NCI-H1105 (cell line): ENCODE results near the gene ICAM5.
"Not testable (repeated sequence)": the region's sequence is repeated elsewhere in the genome, so short reads cannot be mapped to it uniquely, and the experiment has no call there.

ENCODE experiments used
- DNase-seq: peaks from one replicate; lab custom pipeline; 2025; lab: John Stamatoyannopoulos, UW

Gene ICAM5

DNA sequence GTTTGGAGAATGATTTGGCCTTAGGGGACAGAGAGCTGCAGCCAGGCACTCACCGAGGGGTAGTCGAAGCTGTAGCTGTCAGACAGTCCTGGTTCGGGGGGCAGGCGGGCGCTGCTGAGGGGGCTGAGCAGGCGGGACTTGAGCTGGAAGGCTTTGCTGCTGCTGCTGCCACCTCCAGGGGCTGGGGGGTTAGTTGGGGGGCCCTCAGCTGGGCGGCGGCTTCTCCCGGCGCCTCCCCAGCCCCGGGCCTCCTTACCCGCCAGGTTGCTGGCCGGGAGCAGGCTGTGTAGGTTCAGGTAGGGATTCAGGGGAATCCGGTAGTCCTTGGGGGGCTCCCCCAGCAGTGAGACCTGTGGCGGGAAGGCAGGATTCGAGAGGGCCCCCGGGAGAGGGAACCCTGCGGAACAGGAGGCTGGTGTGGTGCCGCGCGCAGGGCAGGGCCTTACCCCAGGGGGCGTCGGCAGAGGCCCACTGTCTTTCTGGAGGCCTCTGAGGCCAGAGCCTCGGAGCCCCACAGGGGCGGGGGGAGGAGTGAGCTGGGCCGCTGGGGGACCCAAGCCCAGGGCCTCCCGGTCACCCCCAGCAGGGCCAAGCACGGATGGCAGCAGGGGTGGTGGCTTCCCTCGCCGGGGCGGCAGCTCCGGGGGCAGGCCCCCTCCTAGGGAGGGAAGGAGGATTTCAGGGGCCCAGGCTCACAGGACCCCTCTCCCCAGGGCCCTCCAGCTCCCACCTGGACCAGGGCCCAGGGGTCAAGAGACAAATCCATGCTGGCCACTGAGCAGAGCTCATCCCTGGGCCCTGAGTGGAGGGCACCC lies 31.1 kb downstream of the ICAM5 start:
- no peak for DNase-seq

DNA sequence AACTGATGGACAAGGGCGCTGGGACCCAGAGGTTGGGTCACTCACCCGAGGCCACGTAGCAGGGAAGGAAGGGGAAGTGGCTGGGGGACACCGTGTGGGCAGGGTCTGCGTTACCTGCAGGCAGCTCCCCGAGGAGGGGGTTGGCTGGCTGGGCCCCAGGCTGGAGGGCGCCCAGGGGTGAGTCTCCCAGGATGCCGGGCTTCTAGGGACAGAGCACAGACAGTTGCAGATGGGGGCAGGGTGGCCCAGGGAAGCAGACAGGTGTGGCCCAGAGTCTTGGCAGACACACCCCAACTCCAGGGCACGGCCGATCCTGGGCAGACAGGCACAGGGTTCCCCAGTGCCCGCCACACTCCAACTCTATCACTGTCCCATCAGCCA lies 31.7 kb downstream of the ICAM5 start:
- no peak for DNase-seq

DNA sequence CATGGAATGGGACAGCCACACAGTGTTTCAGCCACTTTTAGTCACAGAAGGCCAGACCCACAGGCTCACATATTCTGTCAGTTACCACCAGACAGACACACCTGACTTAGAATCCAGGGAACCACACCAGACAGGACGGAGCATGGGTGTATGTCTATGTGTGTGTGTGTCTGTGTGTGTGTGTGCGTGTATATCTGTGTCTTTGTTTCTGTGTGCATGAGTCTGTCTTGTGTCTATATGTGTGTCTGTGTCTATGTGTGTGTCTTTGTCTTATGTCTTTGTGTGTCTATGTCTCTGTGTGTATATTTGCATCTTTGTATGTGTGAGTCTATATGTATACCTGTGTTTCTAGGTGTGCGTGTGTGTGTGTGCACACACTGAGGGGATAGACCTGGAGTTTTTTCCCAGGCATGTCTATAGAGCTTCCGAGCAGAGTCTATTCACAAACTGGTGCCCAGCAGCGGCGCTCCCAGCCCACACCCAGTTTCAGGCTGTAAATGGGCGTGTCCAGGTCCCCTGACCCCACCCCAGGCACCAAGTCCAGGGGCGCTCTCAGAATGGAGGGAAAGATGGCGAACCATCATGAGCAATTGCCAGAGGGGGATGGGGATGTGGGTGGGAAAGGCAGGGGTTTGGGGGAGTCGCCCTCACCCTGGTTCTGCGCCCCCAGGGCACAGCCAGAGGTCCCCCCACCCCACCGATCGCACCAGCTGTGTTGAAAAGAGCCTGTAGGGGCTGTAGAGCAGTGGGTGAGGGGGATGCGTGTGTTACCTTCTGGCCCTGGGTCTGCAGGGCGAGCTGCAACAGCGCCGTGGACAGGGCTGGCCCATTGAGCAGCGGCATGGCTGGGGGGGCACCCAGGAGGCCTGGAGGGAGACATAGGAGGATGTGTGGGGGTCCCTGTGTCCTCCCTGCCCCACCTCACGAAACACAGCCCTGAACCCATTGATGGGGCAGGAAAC lies 32.4 kb downstream of the ICAM5 start:
- DNase-seq = no peak

DNA sequence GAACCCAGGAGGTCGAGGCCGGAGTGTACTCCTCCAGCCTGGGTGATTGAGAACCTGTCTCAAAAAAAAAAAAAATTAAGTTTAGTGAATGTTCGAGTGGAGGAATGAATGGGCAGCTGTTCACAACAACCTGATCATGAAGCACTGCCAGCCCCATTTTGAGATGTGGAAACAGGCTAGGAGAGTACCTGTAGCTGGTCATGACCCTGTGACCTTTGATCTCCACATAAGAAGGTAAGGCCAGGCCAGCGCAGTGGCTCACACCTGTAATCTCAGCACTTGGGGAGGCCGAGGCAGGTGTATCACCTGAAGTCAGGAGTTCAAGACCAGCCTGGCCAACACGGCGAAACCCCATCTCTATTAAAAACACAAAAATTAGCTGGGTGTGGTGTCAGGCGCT lies 36.0 kb downstream of the ICAM5 start:
- no peak for DNase-seq

DNA sequence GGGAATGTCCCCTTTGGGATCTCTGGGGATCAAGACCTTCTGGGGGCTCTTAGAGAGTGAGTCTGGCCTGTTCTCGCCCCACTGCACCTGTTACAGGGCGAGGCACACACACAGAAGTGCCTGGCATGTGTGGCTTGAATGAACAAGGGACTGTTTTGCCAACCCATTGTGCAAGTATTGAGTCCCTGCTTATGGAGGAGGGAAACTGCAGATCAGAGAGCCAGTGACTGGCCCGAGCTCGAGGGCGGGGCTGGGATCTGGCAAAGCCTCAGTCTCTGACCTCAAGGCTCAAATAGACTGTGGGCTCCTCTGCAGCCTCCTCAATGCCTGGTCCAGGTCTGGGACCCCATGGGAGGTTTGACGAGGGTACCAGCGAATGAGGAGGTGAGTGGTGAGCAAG lies 38.0 kb downstream of the ICAM5 start:
- no peak for DNase-seq

DNA sequence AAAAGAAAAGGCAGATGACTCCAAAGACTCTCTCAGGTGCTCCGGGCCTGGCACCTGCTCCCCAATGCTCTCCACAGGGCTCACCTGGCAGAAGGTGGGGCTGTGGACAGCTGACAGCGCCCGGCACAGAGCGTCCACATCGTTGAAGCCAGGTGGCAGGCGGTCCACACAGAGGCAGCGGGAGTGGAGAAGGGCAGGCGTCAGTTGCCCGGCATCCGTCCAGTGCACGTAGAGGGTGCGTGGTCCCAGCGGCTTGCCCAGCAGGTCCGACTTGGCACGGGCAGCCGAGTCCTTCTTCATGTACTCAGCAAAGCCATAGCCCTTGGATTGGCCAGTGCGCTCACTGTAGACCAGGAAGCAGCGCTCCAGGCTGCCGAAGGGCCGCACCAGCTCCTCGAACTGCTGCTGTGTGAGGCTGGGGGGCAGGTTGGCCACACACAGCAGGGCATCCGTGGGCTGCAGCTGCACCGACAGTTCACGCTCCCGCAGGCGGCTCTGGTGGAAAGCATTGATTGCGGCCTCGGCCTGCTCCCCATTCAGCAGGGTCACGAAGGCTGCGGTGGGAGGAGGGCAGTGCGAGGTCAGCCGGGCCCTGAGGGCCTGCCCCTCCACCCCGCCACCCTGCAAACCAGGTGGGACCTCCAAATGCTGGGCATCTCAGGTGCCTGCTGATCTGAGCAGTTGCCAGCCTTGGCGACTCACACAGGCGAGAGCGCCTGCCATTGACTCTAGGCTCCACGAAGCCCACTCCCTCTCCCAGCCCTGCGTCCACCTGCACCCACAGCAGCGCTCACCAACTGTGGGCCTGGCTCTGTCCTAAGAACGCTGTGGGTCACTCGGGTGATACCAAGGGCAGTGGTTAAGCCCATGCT lies 39.0 kb downstream of the ICAM5 start:
- DNase-seq = no peak

DNA sequence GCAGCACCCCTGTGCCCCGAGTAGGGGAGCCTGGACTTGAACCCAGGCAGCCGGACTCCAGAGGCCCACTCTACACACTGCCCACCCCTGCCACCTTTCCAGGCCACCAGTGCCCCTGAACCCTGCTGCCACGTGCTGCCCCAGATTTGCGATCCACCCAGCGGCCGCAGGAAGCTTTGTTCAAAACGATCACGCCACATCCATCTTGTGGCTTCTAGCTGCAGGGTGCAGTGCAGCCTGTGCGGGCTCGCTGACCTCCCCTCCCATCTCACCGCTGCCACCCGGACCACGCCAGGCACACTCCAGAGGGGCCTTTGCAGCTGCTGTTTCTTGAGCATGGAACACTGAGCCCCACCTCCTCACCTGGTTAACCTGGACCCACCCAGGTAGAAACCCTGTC lies 39.8 kb downstream of the ICAM5 start:
- DNase-seq = no peak

DNA sequence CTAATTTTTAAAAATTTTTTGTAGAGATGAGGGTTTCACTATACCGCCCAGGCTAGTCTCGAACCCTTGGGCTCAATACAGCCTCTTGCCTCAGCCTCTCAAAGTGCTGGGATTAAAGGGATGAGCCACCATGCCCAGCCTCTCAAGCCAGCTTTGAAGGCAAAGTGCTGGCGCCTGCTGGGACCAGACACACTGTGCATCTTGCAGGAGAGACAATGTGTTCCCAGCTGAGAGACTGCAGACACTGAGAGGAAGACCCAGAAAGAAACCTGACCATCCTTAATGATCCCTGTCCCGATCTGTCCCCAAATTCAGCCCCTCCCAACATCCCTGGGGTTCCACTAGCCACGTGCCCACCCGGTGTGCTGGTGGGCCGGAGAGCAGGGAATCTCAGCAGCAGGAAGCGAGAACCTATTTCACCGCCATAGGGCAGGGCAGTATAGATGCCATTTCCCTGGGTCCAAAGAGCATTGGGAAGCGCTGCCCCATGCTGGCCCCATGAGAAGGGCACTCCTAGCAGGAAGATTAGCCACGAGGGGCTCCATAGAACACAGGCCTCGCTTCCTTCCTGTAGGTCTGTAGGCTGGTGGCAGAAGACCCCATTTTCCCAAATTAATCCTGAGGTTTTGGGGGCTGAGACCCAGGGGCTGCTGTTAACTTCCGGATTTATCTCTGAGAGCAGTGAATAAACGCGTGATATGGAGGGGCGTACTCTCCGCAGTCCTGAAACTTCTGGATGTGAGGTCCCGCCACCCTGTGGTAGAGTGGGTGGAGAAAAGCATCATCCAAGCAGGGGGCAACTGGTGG lies 42.6 kb downstream of the ICAM5 start:
- DNase-seq = no peak

DNA sequence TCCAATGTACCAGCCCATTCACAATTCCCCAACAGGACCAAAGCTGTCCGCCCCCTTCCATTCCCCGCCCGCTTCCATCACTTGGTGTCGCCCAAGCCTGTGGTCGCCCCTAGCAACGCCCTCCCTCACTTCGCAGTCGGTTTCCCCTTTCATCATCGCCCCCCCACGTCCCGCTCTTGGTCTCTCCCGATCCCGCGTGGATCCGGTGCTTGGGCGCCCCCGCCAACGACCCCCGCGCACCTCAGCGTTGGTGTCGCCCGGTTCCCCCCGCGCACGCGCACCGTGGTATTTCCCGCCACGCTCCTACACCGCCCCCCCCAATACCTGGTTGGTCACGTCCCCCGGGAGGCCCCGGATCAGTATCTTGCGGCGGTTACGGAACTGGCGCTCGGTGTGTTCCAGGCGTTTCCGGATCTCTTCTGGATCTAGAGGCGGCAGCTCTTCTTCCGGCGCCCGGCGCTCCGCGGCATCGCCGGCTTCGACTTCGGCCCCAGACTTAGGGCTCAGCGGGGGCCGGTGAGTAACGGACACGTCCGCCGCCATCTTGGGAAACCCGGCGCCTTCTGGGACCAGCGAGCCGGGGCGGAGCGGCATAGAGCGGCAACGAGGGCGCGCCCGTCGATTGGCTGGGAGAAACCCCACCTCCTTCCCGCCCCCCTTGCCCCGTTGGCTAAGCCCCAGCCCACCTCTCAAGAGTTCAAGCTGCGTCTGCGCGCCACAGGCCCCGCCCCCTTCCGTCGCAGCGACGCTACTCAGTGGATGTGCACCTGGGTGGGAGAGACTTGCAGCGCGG lies 43.4 kb downstream of the ICAM5 start, which contains the start of gene RAVER1:
Gene RAVER1 (minus strand): TSS at position 565 of the 793 bp plus-strand sequence. CDS start 22 bp downstream, at position 543.
- peak; percentile 97 for DNase-seq

DNA sequence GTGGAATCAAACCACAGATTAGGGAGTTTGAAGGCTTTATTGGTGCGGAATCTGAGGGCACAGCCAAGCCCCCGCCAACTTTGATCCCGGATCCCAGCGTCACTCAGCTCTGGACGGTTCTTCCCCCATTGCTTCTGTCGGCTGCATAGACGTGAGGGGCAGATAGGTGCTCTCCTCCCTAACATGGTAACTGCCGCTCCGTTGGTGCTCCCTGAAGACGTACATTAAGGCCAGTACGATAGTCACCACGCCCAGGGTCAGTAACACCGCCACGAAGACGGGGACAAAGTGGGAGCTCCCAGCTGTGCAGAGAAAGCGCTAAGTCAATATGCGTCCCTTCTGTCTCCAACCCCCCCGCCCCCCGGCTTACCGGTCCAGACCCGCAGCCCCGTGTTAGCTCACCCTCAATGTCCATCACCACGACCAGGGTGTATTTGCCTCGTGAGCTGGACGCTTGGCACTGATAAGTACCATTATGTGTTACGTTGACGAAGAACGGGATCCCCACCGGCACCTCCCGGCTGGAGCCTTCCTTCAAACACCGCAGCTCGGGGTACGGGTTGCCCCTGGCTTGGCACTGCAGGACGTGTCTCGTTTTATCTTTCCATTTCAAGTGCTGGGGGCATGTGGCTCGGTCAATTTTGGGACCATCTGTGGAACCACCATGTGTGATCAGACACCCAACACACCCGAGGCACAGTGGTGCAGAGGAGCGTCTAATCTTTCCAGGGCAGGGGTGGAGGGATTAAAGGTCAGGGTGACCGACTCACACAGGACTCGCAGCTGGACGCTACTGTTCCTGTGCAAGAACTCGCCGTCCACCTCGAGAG lies 44.2 kb downstream of the ICAM5 start:
- peak; percentile 11 for DNase-seq

DNA sequence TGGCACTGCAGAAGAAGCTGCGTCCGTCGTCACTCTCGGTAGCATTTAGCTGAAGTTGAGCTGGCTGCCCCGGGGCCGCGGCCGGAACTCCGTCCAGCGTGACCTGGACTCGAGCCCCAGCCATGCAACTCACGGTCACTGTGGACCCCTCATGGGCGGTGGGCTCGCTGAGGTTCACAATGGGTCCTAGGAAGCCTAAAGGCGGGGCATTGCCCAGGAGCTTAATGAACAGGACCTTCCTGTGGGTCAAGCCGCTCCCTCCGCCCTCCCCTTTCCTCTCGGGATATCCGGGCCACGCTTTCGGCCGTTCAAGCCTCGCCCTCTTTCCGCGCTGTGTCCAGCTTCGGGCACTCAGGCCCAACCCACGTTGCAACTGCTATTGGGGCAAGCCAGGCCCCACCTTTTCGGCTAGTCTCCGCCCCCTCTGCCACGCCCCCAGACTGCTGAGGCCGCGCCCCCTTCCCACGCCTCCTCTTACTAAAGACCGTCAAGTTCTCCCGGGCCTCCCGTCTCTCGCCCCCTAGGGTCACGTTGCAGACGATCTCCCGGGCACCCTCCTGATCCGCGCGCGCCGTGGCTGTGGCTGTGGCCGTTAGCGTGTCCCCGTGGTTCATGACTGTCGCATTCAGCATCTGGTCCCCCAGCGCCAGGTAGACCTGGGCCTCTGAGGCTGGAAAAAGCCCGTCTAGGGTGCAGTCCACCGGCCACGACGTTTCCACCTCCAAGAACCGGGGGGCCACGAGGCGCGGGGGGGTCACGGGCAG lies 45.0 kb downstream of the ICAM5 start:
- DNase-seq = peak; percentile 64

DNA sequence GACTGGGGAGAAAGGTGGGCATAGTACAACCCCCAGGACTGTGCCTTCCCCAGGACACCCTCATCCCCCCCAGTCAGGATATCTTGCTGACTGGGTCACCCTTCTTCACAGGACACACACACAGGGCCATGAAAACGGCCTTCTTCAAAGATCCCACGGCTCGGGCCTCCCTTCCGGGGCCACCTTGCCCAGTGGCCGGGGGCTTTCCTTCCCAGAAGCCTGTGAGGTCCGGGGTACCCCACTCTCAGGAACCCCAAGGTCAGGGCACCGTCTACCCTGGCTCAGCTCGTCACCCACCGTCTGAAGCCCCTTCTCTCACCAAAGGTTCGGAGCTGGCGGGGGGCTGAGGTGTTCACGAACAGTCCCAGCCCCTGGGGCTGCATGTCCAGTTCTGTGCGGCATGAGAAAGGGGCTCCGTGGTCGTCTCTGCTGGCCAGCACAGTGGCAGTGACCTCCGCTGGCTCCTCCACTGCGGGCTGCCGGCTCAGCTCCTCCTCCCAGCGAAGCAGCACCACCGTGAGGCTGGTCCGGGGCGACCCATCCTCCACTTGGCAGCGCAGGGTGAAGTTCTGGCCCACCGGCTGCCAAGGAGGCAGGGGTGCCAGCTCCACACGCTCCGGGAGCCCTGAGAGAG lies 45.7 kb downstream of the ICAM5 start:
- DNase-seq = no peak

DNA sequence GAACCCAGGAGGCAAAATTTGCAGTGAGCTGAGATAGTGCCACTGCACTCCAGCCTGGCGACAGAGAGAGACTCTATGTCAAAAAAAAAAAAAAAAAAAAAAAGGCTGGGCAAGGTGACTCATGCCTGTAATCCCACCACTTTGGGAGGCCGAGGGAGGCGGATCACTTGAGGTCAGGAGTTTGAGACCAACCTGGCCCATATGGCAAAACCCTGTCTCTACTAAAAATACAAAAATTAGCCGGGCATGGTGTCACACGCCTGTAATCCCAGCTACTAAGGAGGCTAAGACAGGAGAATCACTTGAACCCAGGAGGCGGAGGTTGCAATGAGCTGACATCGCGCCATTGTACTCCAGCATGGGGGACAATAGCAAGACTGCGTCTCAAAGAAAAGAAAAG lies 47.0 kb downstream of the ICAM5 start:
- not testable (repeated sequence) for DNase-seq

DNA sequence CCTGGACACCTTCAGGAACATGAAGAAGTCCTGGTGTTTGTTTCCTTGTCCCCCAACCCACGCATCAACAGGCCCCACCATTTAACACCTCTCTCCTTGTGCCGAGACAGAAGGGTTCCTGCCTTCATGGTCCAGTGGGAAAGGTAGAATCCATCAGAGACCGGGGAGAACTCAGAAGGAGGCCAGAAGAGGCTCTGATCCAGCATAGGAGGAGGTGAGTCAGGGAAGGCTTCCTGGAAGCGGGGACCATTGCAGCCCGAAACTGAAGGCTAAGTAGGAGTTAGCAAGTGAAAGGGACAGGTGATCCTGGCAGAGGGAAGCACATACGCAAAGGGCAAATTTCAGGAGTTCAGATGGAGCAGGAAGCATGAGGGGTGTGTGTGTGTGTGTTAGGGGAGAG lies 49.2 kb downstream of the ICAM5 start:
- no peak for DNase-seq

DNA sequence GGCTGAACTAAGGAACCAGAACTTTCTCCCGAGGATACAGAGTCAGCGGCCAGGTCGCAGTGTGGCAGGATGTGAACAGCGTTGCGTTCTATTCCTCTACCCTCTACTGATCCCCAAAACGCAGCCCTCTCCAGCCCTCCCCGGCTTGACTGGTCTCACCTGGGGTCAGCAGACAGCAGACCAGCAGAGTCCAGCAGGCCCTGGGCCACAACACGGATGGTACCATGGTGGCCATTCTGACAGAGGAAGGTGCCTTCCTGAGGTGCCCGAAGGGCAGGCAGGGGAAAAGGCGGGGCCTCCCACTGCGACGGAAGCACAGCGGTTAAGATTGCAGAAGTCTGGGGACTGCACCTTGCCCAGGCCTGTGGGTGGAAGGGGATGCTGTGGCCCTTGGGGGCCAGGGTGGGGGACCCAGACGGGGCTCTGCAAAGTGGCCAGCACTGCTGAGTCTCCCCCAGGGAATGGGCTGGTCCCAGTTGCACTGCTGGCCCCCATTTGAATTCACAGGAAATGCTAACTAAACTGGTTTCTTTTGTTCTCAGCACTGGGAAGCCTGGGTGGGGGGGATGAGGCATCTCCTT lies 49.7 kb downstream of the ICAM5 start, which contains the start of gene ICAM3:
Gene ICAM3 (minus strand): TSS at position 245 of the 581 bp plus-strand sequence. CDS start 10 bp downstream, at position 235.
- DNase-seq = no peak

DNA sequence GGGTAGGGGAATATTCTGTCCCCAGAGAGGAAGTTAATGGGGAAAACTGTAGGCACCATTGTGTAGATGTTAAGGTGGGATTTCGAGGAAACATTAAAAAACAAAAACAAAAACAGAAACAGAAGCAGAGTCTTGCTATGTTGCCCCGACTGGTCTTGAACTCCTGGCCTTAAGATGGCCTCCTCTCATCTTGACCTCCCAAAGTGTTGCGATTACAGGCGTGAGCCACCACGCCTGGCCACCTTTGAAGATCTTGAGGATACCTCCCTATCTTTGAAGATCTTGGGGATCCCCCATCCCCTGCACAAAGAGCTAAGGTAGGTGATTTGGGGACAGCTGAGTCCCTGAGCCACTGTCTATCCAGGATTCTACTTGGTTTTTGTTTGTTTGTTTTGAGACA lies 50.2 kb downstream of the ICAM5 start:
- no peak for DNase-seq

DNA sequence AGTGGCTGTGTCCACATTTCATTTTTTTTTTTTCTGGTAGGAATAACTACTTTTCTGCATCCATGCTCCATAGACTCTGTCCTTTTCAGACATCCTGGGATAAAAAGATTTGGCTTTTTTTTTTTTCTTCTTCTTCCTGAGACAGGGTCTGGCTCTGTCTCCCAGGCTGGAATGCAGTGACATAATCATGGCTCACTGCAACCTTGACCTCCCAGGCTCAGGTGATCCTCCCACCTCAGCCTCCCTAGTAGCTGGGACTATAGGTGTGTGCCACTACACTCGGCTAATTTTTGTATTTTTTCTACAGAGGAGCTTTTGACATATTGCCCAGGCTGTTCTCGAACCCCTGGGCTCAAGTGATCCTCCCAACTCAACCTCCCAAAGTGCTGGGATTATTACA lies 53.7 kb downstream of the ICAM5 start:
- no peak for DNase-seq

DNA sequence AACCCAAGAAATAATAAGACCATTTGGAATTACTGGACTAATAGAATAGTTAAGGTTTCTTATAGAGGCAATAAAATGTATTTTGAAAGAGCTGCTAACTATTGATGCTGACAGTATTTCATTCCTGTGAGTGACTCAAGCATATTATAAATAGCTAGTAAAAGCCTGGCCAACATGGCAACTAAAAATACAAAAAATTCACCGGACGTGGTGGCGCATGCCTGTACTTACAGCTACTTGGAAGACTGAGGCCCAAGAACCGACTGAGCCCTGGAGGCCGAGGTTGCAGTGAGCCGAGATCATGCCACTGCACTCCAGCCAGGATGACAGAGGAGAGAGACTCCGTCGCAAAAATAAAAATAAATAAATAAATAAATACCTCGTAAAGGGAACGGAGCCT lies 55.0 kb downstream of the ICAM5 start:
- DNase-seq = no peak
